PC-3 (cell line): Measurements from ENCODE around the gene PRRT4.

Experiments used
- EZH2 ChIP-seq: fragments of 300-600 bp; sonication (generic); IDR thresholded peaks from one replicate; pipeline ENCODE4 v1.6.1; 2017; ENCODE audit warnings: antibody characterized with exemption, mild to moderate bottlenecking, low read length; ENCODE audit not compliant: unreplicated experiment
- EZH2phosphoT487 ChIP-seq: fragments of 300-600 bp; sonication (generic); IDR thresholded peaks from 2 replicates; pipeline ENCODE4 v1.6.1; 2018; ENCODE audit warnings: mild to moderate bottlenecking, antibody characterized with exemption, low read length, borderline replicate concordance
- TF ChIP-seq, protein P1 (sequence below): fragments of 300-600 bp; sonication (generic); conservative IDR thresholded peaks from 2 replicates; pipeline ENCODE4 v1.5.1; 2017; ENCODE audit warnings: antibody characterized with exemption, low read depth, mild to moderate bottlenecking, low read length

DNA sequence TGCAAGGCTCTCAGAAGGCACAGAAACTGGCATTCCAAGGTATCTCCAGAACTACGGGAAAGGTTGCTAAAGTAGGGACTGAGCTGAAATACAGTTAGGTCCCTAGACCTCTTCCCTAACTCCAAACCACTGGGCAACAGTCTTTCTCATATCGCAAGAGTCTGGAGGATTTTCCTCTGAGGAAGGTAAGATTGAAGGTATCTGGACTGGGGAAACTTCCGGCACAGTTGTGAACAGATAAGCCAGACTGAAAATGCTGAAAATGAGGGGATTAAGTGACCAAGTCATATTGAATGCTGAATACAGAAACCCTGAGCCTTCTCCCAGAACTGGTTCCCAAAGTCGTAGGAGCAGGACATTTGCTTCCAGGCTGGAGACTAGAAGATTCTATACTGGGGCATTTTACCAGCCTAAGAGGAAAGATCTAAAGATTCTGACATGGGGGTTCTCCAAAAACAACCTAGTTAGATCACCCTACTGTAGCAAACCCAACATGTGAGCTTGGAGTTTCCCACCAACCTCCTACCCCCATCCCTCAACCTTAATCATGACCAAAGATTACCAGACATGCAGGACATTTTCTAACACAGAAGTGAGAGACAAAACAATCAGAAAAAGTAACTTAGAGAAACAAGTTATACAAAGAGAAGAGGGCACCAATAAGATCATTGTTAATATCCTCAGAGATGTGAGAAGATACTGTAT lies 2.8 kb upstream of the PRRT4 start:
- TF ChIP-seq, protein P1, sequence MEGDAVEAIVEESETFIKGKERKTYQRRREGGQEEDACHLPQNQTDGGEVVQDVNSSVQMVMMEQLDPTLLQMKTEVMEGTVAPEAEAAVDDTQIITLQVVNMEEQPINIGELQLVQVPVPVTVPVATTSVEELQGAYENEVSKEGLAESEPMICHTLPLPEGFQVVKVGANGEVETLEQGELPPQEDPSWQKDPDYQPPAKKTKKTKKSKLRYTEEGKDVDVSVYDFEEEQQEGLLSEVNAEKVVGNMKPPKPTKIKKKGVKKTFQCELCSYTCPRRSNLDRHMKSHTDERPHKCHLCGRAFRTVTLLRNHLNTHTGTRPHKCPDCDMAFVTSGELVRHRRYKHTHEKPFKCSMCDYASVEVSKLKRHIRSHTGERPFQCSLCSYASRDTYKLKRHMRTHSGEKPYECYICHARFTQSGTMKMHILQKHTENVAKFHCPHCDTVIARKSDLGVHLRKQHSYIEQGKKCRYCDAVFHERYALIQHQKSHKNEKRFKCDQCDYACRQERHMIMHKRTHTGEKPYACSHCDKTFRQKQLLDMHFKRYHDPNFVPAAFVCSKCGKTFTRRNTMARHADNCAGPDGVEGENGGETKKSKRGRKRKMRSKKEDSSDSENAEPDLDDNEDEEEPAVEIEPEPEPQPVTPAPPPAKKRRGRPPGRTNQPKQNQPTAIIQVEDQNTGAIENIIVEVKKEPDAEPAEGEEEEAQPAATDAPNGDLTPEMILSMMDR, result no peak
- no peak for TF ChIP-seq EZH2
- TF ChIP-seq EZH2phosphoT487, result no peak
